GM18508 (cell line): Measurements from ENCODE around the gene IL5.

Experiments used
- ATAC-seq: cut with Tn5 transposase; IDR thresholded peaks from one replicate; pipeline ENCODE4 v1.9.1; 2021; ENCODE audit warnings: moderate number of reproducible peaks; ENCODE audit not compliant: insufficient read depth, unreplicated experiment

The IL5 gene

GRCh38 chr5:132500244-132500930 is 42.9 kb downstream of the IL5 start:
- ATAC-seq: no peak

- no peak for ATAC-seq
Measured at GRCh38 chr5:132499440-132500243, 43.7 kb downstream of the IL5 start.

GRCh38 chr5:132498686-132499271 is 44.5 kb downstream of the IL5 start:
- no peak for ATAC-seq

GRCh38 chr5:132498152-132498551 is 45.2 kb downstream of the IL5 start:
- ATAC-seq: no peak

- ATAC-seq: no peak
Measured at GRCh38 chr5:132497488-132497997, 45.8 kb downstream of the IL5 start.

GRCh38 chr5:132496631-132497487 is 46.5 kb downstream of the IL5 start:
- ATAC-seq: no peak

GRCh38 chr5:132496191-132496630 is 47.1 kb downstream of the IL5 start:
- ATAC-seq: no peak

GRCh38 chr5:132495667-132496190 is 47.6 kb downstream of the IL5 start:
- no peak for ATAC-seq

GRCh38 chr5:132493821-132494220 is 49.5 kb downstream of the IL5 start:
- ATAC-seq: no peak

GRCh38 chr5:132493241-132493640 is 50.1 kb downstream of the IL5 start:
- no peak for ATAC-seq

- no peak for ATAC-seq
Measured at GRCh38 chr5:132492386-132493125, 50.8 kb downstream of the IL5 start.
